ENCODE measurements around the gene FAM216A. TPM values are rescaled to one million over a fixed set of nuclear protein-coding genes. Genes with fewer than 3 reads are reported as not detected.
"Not testable (repeated sequence)": the region's sequence is repeated elsewhere in the genome, so short reads cannot be mapped to it uniquely, and the experiment has no call there.

Gene FAM216A
- polyA plus RNA-seq, 1 donor from 2014 or later, result 77.4 TPM

DNA sequence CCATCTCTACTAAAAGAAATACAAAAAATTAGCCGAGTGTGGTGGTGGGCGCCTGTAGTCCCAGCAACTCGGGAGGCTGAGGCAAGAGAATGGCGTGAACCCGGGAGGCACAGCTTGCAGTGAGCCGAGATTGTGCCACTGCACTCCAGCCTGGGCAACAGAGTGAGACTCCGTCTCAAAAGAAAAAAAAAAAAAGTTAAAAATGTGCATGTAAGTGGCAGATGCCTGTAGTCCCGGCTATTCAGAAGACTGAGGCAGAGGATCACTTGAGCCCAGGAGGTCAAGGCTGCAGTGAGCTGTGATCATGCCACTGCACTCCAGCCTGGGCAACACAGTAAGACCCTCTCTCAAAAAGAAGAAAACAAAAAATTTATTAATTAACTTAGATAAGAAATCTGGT lies 49.4 kb downstream of the FAM216A start:
- H3K9me2 ChIP-seq (ENCODE audit: insufficient read depth, low read length); H3K27ac ChIP-seq (ENCODE audit: low read length); H3K9me3 ChIP-seq (ENCODE audit: low read length); H3K4me2 ChIP-seq (ENCODE audit: low read length); H3K79me2 ChIP-seq (replicated peaks; ENCODE audit: insufficient read depth, low read length); H3K36me3 ChIP-seq (ENCODE audit: insufficient read depth, low read length); H3K4me3 ChIP-seq (ENCODE audit: low read length); H3F3A ChIP-seq (ENCODE audit: insufficient read depth, low read length, poor library complexity, severe bottlenecking); H4K20me1 ChIP-seq (ENCODE audit: insufficient read depth); H2AFZ ChIP-seq (ENCODE audit: low read depth, low read length); H3K27me3 ChIP-seq (ENCODE audit: insufficient read depth, low read depth, low read length); H3K9ac ChIP-seq (ENCODE audit: low read length): not testable (repeated sequence)

GRCh38 chr12:110520876-110521712 lies 52.4 kb downstream of the FAM216A start:
- H3F3A ChIP-seq (ENCODE audit: insufficient read depth, low read length, poor library complexity, severe bottlenecking); H3K9ac ChIP-seq (ENCODE audit: low read length); H3K27ac ChIP-seq (ENCODE audit: low read length); H2AFZ ChIP-seq (ENCODE audit: low read depth, low read length); H3K4me2 ChIP-seq (ENCODE audit: low read length); H3K79me2 ChIP-seq (replicated peaks; ENCODE audit: insufficient read depth, low read length); H3K4me3 ChIP-seq (ENCODE audit: low read length); H3K9me2 ChIP-seq (ENCODE audit: insufficient read depth, low read length); H3K27me3 ChIP-seq (ENCODE audit: insufficient read depth, low read depth, low read length); H4K20me1 ChIP-seq (ENCODE audit: insufficient read depth); H3K9me3 ChIP-seq (ENCODE audit: low read length); H3K36me3 ChIP-seq (ENCODE audit: insufficient read depth, low read length): not testable (repeated sequence)

GRCh38 chr12:110528277-110528839 lies 59.7 kb downstream of the FAM216A start:
- Histone ChIP-seq H3K9me3 (ENCODE audit: low read length) (no peaks in the 10 kb centered on the region), H3K9ac (ENCODE audit: low read length) (no peak overlapping the region), H3K9me2 (ENCODE audit: insufficient read depth, low read length) (no peaks in the 10 kb centered on the region), H3K4me3 (ENCODE audit: low read length) (no peak overlapping the region), H3K27me3 (ENCODE audit: insufficient read depth, low read depth, low read length) (no peaks in the 10 kb centered on the region), H3K4me2 (ENCODE audit: low read length) (no peak overlapping the region), H3K79me2 (replicated peaks; ENCODE audit: insufficient read depth, low read length) (no peaks in the 10 kb centered on the region), H3K27ac (ENCODE audit: low read length) (no peak overlapping the region), H2AFZ (ENCODE audit: low read depth, low read length) (no peak overlapping the region), H3F3A (ENCODE audit: insufficient read depth, low read length, poor library complexity, severe bottlenecking) (no peaks in the 10 kb centered on the region), H3K36me3 (ENCODE audit: insufficient read depth, low read length) (no peaks in the 10 kb centered on the region), H4K20me1 (ENCODE audit: insufficient read depth) (no peaks in the 10 kb centered on the region)
- TF ChIP-seq, protein P1, sequence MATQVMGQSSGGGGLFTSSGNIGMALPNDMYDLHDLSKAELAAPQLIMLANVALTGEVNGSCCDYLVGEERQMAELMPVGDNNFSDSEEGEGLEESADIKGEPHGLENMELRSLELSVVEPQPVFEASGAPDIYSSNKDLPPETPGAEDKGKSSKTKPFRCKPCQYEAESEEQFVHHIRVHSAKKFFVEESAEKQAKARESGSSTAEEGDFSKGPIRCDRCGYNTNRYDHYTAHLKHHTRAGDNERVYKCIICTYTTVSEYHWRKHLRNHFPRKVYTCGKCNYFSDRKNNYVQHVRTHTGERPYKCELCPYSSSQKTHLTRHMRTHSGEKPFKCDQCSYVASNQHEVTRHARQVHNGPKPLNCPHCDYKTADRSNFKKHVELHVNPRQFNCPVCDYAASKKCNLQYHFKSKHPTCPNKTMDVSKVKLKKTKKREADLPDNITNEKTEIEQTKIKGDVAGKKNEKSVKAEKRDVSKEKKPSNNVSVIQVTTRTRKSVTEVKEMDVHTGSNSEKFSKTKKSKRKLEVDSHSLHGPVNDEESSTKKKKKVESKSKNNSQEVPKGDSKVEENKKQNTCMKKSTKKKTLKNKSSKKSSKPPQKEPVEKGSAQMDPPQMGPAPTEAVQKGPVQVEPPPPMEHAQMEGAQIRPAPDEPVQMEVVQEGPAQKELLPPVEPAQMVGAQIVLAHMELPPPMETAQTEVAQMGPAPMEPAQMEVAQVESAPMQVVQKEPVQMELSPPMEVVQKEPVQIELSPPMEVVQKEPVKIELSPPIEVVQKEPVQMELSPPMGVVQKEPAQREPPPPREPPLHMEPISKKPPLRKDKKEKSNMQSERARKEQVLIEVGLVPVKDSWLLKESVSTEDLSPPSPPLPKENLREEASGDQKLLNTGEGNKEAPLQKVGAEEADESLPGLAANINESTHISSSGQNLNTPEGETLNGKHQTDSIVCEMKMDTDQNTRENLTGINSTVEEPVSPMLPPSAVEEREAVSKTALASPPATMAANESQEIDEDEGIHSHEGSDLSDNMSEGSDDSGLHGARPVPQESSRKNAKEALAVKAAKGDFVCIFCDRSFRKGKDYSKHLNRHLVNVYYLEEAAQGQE (IDR thresholded peaks at IDR 0.05; ENCODE audit: borderline replicate concordance), result no peak
- no peak for TF ChIP-seq SMC3 (conservative IDR thresholded peaks at IDR 0.05; ENCODE audit: poor library complexity)
- TF ChIP-seq RAD21 (conservative IDR thresholded peaks at IDR 0.05), result no peak
- TF ChIP-seq MXI1 (conservative IDR thresholded peaks at IDR 0.05; ENCODE audit: poor library complexity, severe bottlenecking), result no peak
- no peak for TF ChIP-seq CTCF (IDR thresholded peaks at IDR 0.05; ENCODE audit: poor library complexity, severe bottlenecking)

Measured in neural cell (in vitro differentiated cells).